Measurements from ENCODE around the gene ENOPH1. TPM values are rescaled to one million over a fixed set of nuclear protein-coding genes. Genes with fewer than 3 reads are reported as not detected.

Gene ENOPH1
- total and polyA plus RNA-seq, 2 of the 13 experiments (the other 11 are each of a cell fraction or from before 2014, with no cell fraction given), result 15.5 to 64.3 TPM

GRCh38 chr4:82428969-82429727 is 1.2 kb upstream of the ENOPH1 start (continued):
- no peak for TF ChIP-seq SIX4 (CRISPR knock-in tag; IDR thresholded peaks at IDR 0.05)
- no peak for TF ChIP-seq SIN3B (IDR thresholded peaks at IDR 0.05; ENCODE audit: low read length)
- no peak for TF ChIP-seq KLF16 (CRISPR knock-in tag; IDR thresholded peaks at IDR 0.05)
- TF ChIP-seq HDAC2 (CRISPR knock-in tag; IDR thresholded peaks at IDR 0.05), result peak; percentile 47; the same call in 1 of the 2 replicates
- TF ChIP-seq KDM4B (CRISPR knock-in tag; IDR thresholded peaks at IDR 0.05), result no peak
- no peak for TF ChIP-seq HHEX (CRISPR knock-in tag; IDR thresholded peaks at IDR 0.05)
- no peak for TF ChIP-seq THYN1 (CRISPR knock-in tag; IDR thresholded peaks at IDR 0.05; ENCODE audit: borderline replicate concordance, low read depth)
- TF ChIP-seq, protein P1, sequence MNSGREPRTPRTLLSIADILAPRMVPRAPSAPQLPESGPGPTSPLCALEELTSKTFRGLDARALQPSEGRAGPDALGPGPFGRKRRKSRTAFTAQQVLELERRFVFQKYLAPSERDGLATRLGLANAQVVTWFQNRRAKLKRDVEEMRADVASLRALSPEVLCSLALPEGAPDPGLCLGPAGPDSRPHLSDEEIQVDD (CRISPR knock-in tag; IDR thresholded peaks at IDR 0.05; ENCODE audit: borderline replicate concordance), result no peak
- peak; percentile 38 for TF ChIP-seq U2AF1 (optimal IDR thresholded peaks at IDR 0.05; ENCODE audit: low read depth, low read length)
- TF ChIP-seq, protein P2, sequence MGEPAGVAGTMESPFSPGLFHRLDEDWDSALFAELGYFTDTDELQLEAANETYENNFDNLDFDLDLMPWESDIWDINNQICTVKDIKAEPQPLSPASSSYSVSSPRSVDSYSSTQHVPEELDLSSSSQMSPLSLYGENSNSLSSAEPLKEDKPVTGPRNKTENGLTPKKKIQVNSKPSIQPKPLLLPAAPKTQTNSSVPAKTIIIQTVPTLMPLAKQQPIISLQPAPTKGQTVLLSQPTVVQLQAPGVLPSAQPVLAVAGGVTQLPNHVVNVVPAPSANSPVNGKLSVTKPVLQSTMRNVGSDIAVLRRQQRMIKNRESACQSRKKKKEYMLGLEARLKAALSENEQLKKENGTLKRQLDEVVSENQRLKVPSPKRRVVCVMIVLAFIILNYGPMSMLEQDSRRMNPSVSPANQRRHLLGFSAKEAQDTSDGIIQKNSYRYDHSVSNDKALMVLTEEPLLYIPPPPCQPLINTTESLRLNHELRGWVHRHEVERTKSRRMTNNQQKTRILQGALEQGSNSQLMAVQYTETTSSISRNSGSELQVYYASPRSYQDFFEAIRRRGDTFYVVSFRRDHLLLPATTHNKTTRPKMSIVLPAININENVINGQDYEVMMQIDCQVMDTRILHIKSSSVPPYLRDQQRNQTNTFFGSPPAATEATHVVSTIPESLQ (CRISPR knock-in tag; conservative IDR thresholded peaks at IDR 0.05), result no peak
- no peak for TF ChIP-seq FOXP4 (CRISPR knock-in tag; IDR thresholded peaks at IDR 0.05)
- no peak; the same call in 1 of the 2 replicates for TF ChIP-seq ZNF768 (CRISPR knock-in tag; IDR thresholded peaks at IDR 0.05)
- no peak for TF ChIP-seq HDAC6 (IDR thresholded peaks at IDR 0.05; ENCODE audit: low read depth, low read length)
- TF ChIP-seq, protein P3, sequence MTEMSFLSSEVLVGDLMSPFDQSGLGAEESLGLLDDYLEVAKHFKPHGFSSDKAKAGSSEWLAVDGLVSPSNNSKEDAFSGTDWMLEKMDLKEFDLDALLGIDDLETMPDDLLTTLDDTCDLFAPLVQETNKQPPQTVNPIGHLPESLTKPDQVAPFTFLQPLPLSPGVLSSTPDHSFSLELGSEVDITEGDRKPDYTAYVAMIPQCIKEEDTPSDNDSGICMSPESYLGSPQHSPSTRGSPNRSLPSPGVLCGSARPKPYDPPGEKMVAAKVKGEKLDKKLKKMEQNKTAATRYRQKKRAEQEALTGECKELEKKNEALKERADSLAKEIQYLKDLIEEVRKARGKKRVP (CRISPR knock-in tag; IDR thresholded peaks at IDR 0.05), result 0 out of 4 replicates have a peak, but pooled peaks of 1 of the 2 experiments have one; percentile 43
- TF ChIP-seq GABPB1 (CRISPR knock-in tag; IDR thresholded peaks at IDR 0.05), result peak; percentile 78
- TF ChIP-seq, protein P4, sequence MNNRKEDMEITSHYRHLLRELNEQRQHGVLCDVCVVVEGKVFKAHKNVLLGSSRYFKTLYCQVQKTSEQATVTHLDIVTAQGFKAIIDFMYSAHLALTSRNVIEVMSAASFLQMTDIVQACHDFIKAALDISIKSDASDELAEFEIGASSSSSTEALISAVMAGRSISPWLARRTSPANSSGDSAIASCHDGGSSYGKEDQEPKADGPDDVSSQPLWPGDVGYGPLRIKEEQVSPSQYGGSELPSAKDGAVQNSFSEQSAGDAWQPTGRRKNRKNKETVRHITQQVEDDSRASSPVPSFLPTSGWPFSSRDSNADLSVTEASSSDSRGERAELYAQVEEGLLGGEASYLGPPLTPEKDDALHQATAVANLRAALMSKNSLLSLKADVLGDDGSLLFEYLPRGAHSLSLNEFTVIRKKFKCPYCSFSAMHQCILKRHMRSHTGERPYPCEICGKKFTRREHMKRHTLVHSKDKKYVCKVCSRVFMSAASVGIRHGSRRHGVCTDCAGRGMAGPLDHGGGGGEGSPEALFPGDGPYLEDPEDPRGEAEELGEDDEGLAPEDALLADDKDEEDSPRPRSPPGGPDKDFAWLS (CRISPR knock-in tag; IDR thresholded peaks at IDR 0.05; ENCODE audit: borderline replicate concordance), result no peak
- TF ChIP-seq ZBTB34 (CRISPR knock-in tag; IDR thresholded peaks at IDR 0.05), result peak; percentile 18; the same call in 1 of the 2 replicates
- TF ChIP-seq ZNF232 (CRISPR knock-in tag; IDR thresholded peaks at IDR 0.05; ENCODE audit: borderline replicate concordance), result no peak
- TF ChIP-seq YEATS4 (CRISPR knock-in tag; IDR thresholded peaks at IDR 0.05; ENCODE audit: borderline replicate concordance), result peak; percentile 95; the same call in 1 of the 2 replicates
